Measurements from ENCODE around the gene AGAP1.
"Not testable (repeated sequence)": the region's sequence is repeated elsewhere in the genome, so short reads cannot be mapped to it uniquely, and the experiment has no call there.

AGAP1 gene

GRCh38 chr2:235595422-235596010 lies 101.7 kb downstream of the AGAP1 start:
- DNase-seq = peak; percentile 66

GRCh38 chr2:235596272-235596671 lies 102.4 kb downstream of the AGAP1 start:
- DNase-seq = no peak

GRCh38 chr2:235597081-235597615 lies 103.3 kb downstream of the AGAP1 start:
- DNase-seq = no peak

DNA sequence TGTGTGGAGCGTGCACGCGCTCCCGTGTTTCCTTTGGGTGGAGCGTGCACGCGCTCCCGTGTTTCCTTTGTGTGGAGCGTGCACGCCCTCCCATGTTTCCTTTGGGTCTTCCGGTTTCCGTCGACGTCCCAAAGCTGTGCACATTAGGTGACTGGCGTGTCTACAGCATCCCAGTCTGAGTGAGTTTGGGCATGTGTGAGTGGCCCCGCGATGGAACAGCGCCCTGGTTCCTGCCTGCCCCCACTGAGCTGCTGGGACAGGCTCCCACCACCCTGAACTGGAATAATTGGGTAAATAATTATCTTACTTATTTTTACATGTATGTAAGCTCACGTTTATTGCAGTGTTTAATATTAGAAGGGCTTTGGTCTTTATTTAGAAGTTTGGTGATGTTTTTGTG lies 104.2 kb downstream of the AGAP1 start:
- DNase-seq = no peak

DNA sequence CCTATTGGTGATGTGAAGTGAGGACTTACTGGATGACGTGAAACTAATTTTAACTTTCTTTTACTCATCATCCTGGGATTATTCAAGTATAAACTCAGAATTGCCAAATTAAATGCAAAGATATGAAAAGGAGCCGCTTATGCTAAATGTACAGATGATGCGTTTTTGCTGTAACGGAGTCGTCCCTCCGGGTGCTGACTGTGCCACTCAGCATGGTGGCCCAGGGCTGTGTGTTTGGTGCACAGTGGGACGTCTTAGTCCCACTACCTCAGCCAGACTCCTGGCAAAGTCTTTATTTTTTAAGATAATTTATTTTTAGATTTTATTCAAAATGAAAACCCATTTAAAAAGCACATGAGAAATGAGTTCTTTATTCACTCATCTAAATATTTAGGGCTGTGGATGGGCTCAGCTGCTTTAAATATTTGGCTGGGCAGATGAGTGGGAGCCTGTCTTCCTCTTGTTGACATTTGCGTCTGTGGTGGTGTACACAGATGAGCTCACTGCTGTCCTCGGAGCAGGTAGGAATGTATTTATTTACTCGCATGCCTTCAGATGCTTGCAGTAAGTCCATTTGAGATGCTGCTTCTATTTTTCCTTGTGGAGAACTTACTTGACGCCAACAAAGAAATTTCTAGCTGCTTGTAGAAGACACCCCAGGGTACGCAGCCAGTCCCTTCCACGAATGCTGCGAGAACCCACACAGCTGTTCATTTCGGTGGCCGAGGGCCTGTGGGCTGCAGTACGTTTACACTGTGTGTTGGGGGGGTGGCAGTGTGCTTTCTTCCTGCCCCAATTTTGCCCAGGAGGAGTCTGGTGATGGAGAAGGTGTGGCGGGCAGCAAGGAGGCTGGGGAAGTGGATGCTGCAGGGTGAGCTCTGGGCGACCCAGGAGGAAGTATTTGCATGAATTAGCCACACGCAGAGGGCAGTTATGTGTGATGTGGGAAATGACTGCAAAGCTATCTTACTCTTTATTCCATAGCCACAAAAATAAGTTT lies 105.0 kb downstream of the AGAP1 start:
- no peak for DNase-seq

DNA sequence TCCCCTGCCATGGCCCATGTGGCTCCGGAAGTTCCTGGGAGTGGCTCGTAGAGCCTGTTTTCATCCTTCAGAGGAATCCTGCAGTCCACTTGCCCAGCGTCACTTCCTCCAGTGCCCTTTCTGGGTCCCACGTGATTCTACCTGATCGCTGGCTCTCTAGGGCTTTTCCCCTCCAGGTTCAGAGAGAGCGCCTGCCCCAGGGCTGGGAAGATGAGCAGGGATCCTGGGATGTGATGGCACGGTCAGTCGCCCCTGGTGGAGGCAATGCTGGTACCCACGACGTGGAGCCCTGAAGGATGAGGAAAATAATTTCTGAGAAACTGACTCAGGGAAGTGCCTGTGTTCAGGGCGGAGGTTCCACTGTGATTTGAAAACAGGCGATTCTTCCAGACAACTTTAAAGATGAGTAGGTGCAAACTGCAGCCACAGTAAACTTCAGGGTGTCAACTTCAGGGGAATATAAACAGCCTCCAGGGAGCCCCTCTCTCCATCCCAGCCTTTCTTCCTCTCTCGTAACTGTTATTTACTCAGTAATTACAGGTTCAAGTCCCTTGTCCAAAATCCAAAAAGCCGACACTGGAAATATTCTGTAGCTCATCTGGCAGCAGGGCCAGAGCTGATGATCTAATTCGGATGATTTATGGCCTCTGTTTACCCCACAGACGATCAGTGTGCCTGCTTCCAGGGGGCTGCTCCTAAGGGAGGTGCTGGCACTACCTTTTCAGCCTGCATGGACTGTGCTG lies 105.9 kb downstream of the AGAP1 start:
- DNase-seq = no peak

- no peak for DNase-seq
These were observed 106.6 kb downstream of the AGAP1 start for GRCh38 chr2:235600406-235600805.

DNA sequence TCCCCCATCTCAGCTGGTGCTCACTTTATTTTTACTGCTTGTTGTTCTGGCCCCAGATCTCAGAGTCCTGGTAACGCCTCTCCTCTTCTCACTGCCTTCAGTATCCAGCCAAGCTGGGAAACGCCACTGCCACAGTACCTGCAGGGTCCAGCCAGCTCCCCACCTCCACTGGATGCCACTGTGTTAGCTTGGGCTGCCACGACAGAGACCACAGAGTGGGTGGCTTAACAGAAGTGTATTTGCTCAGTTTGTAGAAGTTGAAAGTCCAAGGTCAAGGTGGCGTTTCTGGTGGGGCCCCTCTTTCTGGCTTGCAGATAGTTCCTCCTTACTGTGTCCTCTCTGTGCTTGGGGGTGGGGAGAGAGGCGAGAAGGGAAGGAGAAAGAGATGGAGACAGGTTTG lies 107.1 kb downstream of the AGAP1 start:
- DNase-seq = no peak

DNA sequence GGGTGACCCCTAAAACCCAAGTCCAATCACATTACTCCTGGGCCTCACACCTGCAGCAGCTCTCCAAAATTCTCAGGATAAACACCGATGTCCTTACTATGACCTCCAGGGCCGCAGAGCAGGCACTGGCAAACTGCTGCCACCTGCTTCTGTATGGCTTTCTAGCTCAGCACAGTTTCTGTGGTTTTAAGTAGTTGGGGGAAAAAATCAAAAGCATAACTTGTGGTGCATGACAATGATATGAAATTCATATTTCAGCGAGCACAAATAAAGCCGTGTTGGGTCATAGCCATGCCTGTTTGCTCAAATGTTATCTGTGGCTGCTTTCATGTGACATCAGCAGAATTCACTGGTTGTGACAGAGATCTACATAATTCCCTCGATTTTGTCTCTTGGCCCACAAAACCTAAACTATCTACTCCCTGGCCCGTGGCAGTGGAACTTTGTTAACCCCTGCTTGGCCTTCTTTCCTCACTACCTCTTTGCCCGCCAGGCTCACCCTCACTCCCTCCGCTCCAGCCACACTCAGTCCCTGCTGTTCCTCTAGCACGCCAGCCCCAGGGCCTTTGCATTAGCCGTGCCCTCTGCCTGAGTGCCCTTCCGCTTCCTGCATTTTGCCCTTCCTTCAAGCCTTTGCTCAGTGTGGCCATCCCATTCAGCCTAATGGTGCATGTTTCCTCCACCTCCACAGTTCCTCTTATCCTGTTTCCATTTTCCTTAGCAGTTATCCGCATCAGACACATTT lies 108.3 kb downstream of the AGAP1 start:
- DNase-seq = no peak

GRCh38 chr2:235602971-235603370 lies 109.1 kb downstream of the AGAP1 start:
- not testable (repeated sequence) for DNase-seq

GRCh38 chr2:235603659-235604058 lies 109.8 kb downstream of the AGAP1 start:
- no peak for DNase-seq

DNA sequence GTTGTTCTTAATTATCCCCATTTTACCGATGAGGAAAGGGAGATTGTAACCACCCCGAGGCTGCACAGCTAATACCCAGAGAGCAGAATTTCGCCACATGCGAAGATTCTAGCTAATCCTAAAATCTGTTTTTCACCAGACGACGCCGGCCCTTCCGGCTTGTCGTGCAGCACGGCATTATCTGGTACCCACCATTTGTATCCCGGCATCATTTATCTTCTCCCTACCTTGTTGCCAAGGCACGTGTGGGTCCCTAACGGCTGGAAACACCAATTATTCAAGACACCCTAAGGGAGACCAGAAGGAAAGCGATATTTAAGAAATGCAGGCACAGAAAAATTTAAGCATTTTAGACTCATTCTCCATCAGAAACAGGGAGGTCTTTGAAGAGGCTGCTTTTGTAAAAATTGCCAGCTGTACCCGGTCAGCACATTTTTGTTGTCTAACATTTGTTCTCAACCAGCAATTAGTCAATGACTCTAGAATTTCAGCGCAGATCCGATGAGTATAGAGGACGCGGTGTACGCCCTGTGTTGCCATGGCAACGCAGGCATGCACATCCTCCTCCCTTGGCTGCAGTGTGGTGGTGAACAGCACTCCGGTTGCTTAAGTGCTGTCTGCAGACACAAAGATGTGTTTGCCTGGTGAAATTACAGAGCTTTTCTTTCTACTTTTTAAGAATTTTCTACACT lies 111.6 kb downstream of the AGAP1 start:
- DNase-seq = peak; percentile 93

- DNase-seq = peak; percentile 74
These were observed 112.3 kb downstream of the AGAP1 start for GRCh38 chr2:235606004-235606715.

- DNase-seq = peak; percentile 45
These were observed 113.8 kb downstream of the AGAP1 start for GRCh38 chr2:235607546-235608199.

DNA sequence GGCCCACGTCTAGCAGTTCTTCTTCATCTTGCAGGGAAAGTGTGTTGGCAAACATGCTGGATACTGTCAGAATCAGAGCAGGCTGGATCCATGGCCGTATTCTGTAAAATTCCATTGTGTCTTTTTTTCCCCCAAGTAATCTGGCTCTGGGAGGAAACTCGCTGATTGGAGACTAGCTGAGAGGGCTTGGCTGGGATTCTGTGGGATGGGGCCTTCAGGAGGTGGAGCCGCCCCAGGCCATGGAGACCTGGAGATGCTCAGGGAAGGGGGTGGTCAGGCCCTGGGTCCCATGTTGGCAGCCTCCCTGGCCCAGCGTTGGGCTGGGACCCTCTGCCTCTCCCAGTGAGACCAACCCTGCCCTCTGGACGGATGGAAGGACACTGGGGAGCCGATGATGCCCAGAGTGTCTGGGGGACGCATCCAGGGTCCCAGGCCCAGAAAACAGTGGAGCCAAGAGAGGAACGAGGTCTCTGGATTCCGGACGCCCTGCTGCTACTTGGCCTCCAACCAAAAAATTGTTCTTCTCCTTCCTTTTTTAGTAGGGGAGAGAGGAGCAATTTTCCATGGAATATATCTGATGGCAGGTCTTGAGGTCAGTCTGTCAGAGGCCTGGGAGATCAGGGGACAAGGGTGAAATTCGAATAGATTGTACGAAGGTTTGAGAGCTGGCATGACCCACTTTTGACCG lies 114.5 kb downstream of the AGAP1 start:
- DNase-seq = no peak

DNA sequence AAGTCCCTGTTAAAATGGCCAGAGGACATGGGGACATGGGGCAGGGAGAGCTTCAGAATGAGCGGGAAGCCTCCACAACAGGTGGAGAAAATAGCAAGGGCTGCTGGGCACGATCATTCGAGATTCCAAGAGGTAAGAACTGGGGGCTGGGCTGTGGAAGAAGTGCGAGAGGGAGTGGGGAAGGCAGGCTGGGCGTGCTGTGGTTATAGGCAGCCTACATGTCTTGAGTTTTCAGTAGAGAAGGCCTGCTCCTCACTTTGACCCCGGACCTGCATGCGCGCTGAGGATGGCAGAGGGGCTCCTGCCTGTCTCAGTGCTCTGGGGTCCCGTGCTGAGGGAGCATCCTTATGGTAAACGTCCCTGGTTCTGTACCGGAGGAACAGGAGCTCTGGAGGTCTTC lies 115.5 kb downstream of the AGAP1 start:
- no peak for DNase-seq

GRCh38 chr2:235609746-235610145 lies 115.9 kb downstream of the AGAP1 start:
- DNase-seq = no peak

GRCh38 chr2:235610696-235611257 lies 116.9 kb downstream of the AGAP1 start:
- no peak for DNase-seq

DNA sequence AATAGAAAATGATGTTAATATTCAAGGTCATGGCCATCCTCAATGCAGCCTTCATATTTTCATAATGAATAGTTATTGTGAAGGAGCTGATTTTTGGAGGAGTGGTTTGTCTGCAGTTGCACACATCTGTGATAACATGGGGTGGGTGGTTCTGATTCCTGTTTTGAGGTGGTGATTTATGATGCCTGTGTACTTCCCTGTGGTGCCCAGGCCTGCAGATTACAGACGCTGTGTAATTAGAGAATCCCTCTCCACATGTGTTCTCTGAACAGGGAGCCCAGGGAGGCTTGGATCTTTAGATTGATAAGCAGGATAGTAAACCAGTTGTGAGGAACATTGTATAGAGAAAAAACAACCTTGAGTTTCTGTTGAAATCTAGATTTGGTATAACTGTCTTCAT lies 117.5 kb downstream of the AGAP1 start:
- DNase-seq = no peak

DNA sequence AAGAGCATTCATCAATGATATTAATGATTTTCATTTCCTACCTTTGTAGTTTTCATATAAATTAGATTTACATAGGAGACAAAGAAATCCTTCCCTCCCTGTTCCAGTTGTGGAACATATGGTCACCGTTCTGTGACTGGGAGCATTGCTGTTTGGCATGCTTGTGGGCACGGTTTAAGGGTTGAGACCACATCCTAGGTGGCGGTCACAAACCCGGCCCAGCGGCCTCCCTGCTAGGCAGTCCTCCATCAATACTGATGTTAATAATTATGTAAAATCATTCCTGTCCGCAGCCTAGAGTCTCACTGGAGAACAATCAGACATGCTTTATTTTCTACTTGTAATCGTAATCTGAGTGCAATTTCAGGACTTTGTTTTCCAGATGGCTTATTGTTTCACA lies 117.9 kb downstream of the AGAP1 start:
- no peak for DNase-seq

Data from EL (cell line).